OCI-LY7 (cell line): ENCODE data around the gene FRMPD2. TPM values are rescaled to one million over a fixed set of nuclear protein-coding genes. Genes with fewer than 3 reads are reported as not detected.

Experiments used
- BruUV-seq: library from RNA; stranded (reverse); fragments of 400-500 nt; replicated peaks from 2 replicates; lab custom pipeline; 2021; lab: Mats Ljungman, UMichigan
- CTCF ChIA-PET: fragments of 300-600 bp; sonication (Branson Sonifier 250); formaldehyde crosslinking; loops from one replicate; lab custom pipeline; 2022; ENCODE audit warnings: antibody characterized with exemption; ENCODE audit not compliant: unreplicated experiment; lab: Charles Lee
- POLR2A ChIA-PET: fragments of 300-600 bp; sonication (Branson Sonifier 250); formaldehyde crosslinking; loops from one replicate; lab custom pipeline; 2022; ENCODE audit warnings: antibody characterized with exemption; lab: Charles Lee
- DNase-seq: peaks from one replicate; pipeline ENCODE4 v3.0.0-alpha.2; 2015; ENCODE audit warnings: low spot score
- H2AFZ ChIP-seq: fragments of 200-600 bp; sonication (generic), shearing (Covaris generic); 2 replicates; pipeline ENCODE4 v1.6.1; 2014; ENCODE audit warnings: mild to moderate bottlenecking, antibody characterized with exemption, low read length, moderate library complexity
- H3K27ac ChIP-seq: fragments of 200-600 bp; sonication (generic); 2 replicates; pipeline ENCODE4 v1.5.1; 2014; ENCODE audit warnings: mixed run types, low read depth, mild to moderate bottlenecking, moderate library complexity, low read length, inconsistent platforms; ENCODE audit not compliant: poor library complexity, severe bottlenecking
- H3K36me3 ChIP-seq: fragments of 200-600 bp; sonication (generic); 2 replicates; pipeline ENCODE4 v1.6.1; 2014; ENCODE audit warnings: mild to moderate bottlenecking, antibody characterized with exemption, low read length, moderate library complexity, mixed read lengths; ENCODE audit not compliant: insufficient read depth
- H3K4me1 ChIP-seq: fragments of 200-600 bp; sonication (generic); 2 replicates; pipeline ENCODE4 v1.5.1; 2014; ENCODE audit warnings: mild to moderate bottlenecking, low read length; ENCODE audit not compliant: insufficient read depth, poor library complexity, severe bottlenecking
- H3K4me2 ChIP-seq: fragments of 200-600 bp; sonication (generic); 2 replicates; pipeline ENCODE4 v1.6.1; 2014; ENCODE audit warnings: mild to moderate bottlenecking, low read length
- H3K4me3 ChIP-seq: fragments of 200-600 bp; sonication (generic); 2 replicates; pipeline ENCODE4 v1.5.1; 2014; ENCODE audit warnings: mild to moderate bottlenecking, low read depth, low read length; ENCODE audit not compliant: poor library complexity, severe bottlenecking
- H3K79me2 ChIP-seq: fragments of 200-600 bp; sonication (generic); 2 replicates; pipeline ENCODE4 v1.6.1; 2016; ENCODE audit warnings: low read depth, mild to moderate bottlenecking, low read length, moderate library complexity, mixed read lengths; ENCODE audit not compliant: insufficient read depth
- H3K9me2 ChIP-seq: fragments of 200-600 bp; sonication (generic); 2 replicates; pipeline ENCODE4 v1.6.1; 2016; ENCODE audit warnings: mild to moderate bottlenecking, low read length, mixed read lengths; ENCODE audit not compliant: insufficient read depth
- H3K9me3 ChIP-seq: fragments of 200-600 bp; sonication (generic); 2 replicates; pipeline ENCODE4 v1.6.1; 2014; ENCODE audit warnings: mild to moderate bottlenecking, mixed run types, low read length, mixed read lengths
- H4K20me1 ChIP-seq: fragments of 200-600 bp; sonication (generic); 2 replicates; pipeline ENCODE4 v1.6.1; 2014; ENCODE audit warnings: mild to moderate bottlenecking, antibody characterized with exemption, low read length, moderate library complexity, mixed read lengths; ENCODE audit not compliant: insufficient read depth
- EZH2phosphoT487 ChIP-seq: fragments of 200-600 bp; sonication (generic); IDR thresholded peaks from 2 replicates; pipeline ENCODE4 v1.6.1; 2018; ENCODE audit warnings: low read depth, borderline replicate concordance, mild to moderate bottlenecking, mixed run types, antibody characterized with exemption, low read length, moderate library complexity, mixed read lengths
- intact Hi-C: fragments of 100-400 bp; cut with micrococcal nuclease; formaldehyde crosslinking; loops from one replicate; pipeline ENCODE4 v1.10.0; 2022; ENCODE audit not compliant: unreplicated experiment
- total RNA-seq, 2 experiments: library from RNA; depleted of rRNA in 1 of 2; stranded (reverse); fragments of >200 nt in 1 of 2; shearing (Covaris generic) in 1 of 2; gene quantifications; 2 replicates each; pipeline ENCODE4 v1.2.3, GENCODE V29; 2014 to 2022
- TF ChIP-seq, protein P1 (sequence below): fragments of 200-600 bp; sonication (generic); conservative IDR thresholded peaks from 2 replicates; pipeline ENCODE4 v1.5.1; 2014; ENCODE audit warnings: mild to moderate bottlenecking, antibody characterized with exemption, low read length, moderate library complexity, mixed read lengths

Gene FRMPD2
- total RNA-seq, 2 experiments from 2014 or later = not detected

DNA sequence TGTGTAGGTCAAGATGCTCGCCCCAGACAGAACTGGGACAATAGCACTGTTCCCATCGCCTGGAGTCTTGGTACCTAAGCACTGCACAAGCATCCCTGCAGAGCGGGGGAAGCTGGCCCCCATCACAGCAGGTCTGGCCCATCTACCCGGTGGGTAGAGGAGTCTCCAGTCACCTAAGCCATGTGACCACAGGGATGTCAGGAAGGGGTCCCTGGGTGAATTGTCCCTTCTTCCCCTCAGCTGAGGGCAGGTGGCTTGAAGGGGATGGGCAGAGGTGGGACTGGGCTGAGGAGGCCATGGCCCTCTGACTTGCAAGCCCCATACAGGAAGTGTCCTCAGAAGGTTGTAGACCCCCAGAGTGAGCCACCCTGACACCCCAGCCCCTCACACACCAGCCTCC is 39.7 kb downstream of the FRMPD2 start:
- H3K27ac ChIP-seq = no peak overlapping the region
- no peaks in the 10 kb centered on the region for H3K4me1 ChIP-seq
- no TSS peak for BruUV-seq
- H3K4me3 ChIP-seq = no peak overlapping the region
- H3K9me3 ChIP-seq = no peaks in the 10 kb centered on the region
- no peaks in the 10 kb centered on the region for H4K20me1 ChIP-seq
- intact Hi-C loops = no loop called here
- no peaks in the 10 kb centered on the region for H3K9me2 ChIP-seq
- no peaks in the 10 kb centered on the region for H3K79me2 ChIP-seq
- TF ChIP-seq EZH2phosphoT487 = no peak
- TF ChIP-seq, protein P1, sequence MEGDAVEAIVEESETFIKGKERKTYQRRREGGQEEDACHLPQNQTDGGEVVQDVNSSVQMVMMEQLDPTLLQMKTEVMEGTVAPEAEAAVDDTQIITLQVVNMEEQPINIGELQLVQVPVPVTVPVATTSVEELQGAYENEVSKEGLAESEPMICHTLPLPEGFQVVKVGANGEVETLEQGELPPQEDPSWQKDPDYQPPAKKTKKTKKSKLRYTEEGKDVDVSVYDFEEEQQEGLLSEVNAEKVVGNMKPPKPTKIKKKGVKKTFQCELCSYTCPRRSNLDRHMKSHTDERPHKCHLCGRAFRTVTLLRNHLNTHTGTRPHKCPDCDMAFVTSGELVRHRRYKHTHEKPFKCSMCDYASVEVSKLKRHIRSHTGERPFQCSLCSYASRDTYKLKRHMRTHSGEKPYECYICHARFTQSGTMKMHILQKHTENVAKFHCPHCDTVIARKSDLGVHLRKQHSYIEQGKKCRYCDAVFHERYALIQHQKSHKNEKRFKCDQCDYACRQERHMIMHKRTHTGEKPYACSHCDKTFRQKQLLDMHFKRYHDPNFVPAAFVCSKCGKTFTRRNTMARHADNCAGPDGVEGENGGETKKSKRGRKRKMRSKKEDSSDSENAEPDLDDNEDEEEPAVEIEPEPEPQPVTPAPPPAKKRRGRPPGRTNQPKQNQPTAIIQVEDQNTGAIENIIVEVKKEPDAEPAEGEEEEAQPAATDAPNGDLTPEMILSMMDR = no peak
- H3K4me2 ChIP-seq = no peak overlapping the region
- H3K36me3 ChIP-seq = no peaks in the 10 kb centered on the region
- no peak overlapping the region for H2AFZ ChIP-seq
- DNase-seq = no peak
- ChIA-PET CTCF (no interaction called here), POLR2A (no interaction called here)

DNA sequence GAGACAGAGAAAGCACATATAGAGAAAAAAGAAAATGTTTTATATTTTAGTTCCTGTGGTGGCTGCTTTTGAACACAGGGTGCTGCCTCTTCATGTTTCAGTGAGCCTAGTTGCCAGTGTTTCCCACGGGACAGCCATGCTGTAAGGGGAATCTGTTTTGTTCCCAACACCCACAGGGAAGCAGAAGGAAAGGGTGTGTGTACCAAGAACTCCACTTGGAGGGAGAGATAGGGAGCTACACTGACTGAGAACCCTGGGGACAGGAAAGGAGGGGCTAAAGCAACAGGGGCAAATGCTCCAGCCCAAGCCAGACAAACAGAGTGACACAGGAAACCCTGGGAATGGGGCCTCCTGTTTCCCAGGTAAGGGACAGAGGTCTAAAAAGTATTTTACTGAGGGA is 40.2 kb downstream of the FRMPD2 start:
- no peaks in the 10 kb centered on the region for H3K4me1 ChIP-seq
- BruUV-seq = no TSS peak
- no peaks in the 10 kb centered on the region for H3K79me2 ChIP-seq
- TF ChIP-seq EZH2phosphoT487 = no peak
- TF ChIP-seq, protein P1 = no peak
- no peaks in the 10 kb centered on the region for H4K20me1 ChIP-seq
- intact Hi-C loops = no loop called here
- CTCF ChIA-PET = no interaction called here
- no peak for DNase-seq
- H3K9me3 ChIP-seq = no peaks in the 10 kb centered on the region
- no peak overlapping the region for H3K27ac ChIP-seq
- H3K9me2 ChIP-seq = no peaks in the 10 kb centered on the region
- POLR2A ChIA-PET = no interaction called here
- no peaks in the 10 kb centered on the region for H3K36me3 ChIP-seq
- no peak overlapping the region for H2AFZ ChIP-seq
- H3K4me3 ChIP-seq = no peak overlapping the region
- no peak overlapping the region for H3K4me2 ChIP-seq

DNA sequence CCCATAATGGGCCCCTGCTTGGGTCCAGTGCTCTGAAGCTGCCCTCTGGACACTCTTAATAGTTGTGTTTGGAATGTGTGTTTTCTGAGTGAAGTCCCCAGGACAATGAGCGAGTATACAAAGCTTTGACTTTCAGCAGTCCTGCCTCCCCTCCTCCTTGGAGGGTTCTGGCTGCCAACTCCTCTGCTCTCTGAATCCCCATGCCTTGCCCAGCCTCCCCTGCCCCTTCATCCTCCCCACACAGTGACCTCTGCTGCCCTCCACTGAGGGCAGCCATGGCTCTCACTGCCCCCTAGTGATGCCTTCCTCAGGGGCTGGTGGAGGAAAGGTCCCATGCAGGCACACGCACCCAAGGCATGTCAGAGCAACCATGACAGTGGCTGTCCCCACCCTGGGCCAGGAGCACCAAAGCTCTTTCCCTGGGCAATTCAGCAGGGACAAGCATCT is 40.9 kb downstream of the FRMPD2 start:
- no peak overlapping the region for H3K4me3 ChIP-seq
- POLR2A ChIA-PET = no interaction called here
- H2AFZ ChIP-seq = no peak overlapping the region
- H3K79me2 ChIP-seq = no peaks in the 10 kb centered on the region
- no peaks in the 10 kb centered on the region for H3K9me3 ChIP-seq
- H3K9me2 ChIP-seq = no peaks in the 10 kb centered on the region
- H3K27ac ChIP-seq = no peak overlapping the region
- no peak overlapping the region for H3K4me2 ChIP-seq
- TF ChIP-seq, protein P1 = no peak
- no peak for TF ChIP-seq EZH2phosphoT487
- H3K36me3 ChIP-seq = no peaks in the 10 kb centered on the region
- H4K20me1 ChIP-seq = no peaks in the 10 kb centered on the region
- intact Hi-C loops = no loop called here
- no peak for DNase-seq
- CTCF ChIA-PET = no interaction called here
- BruUV-seq = no TSS peak
- no peaks in the 10 kb centered on the region for H3K4me1 ChIP-seq
